HG03139 (cell line): Measurements from ENCODE around the gene PTPN11.
"Not testable (repeated sequence)": the region's sequence is repeated elsewhere in the genome, so short reads cannot be mapped to it uniquely, and the experiment has no call there.

Experiments used
- ATAC-seq: cut with Tn5 transposase; IDR thresholded peaks from one replicate; pipeline ENCODE4 v1.9.1; 2021; ENCODE audit not compliant: unreplicated experiment

PTPN11 gene

DNA sequence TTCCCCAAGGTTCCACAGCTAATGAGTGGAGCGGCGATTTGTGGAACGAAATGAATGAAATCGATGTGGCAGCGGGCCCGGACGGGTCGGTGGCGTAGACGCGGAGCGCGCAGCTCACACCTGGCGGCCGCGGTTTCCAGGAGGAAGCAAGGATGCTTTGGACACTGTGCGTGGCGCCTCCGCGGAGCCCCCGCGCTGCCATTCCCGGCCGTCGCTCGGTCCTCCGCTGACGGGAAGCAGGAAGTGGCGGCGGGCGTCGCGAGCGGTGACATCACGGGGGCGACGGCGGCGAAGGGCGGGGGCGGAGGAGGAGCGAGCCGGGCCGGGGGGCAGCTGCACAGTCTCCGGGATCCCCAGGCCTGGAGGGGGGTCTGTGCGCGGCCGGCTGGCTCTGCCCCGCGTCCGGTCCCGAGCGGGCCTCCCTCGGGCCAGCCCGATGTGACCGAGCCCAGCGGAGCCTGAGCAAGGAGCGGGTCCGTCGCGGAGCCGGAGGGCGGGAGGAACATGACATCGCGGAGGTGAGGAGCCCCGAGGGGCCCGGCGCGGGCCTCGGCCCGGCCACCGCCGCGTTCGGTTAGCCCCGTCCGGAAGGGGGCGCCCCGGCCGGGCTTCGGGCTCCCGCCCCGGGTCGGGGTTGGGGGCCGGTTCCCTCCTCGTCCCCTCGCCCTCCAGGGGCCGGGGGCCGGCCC lies at the start of gene PTPN11:
PTPN11 (plus strand) TSS at position 340 of the 689 bp plus-strand sequence; CDS start at position 505, 165 bp downstream.
- peak; percentile 74 for ATAC-seq

DNA sequence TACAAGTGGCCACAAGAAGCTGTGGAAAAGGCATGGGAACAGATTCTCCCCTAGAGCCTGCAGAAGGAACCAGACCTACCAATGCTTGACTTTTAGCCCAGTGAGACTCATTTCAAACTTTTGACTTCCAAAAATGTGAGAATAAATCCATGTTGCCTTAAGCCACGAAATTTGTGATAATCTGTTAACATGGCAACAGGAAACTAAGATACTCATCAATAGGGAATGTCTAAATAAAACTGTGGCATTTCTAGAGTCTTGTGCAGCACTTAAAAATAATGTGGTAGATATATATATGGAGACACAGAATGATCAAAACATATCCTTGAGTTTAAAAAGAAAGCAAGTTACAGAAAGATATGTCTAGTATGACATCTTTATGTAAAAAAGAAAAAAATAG lies 48.5 kb upstream of the PTPN11 start:
- no peak for ATAC-seq

DNA sequence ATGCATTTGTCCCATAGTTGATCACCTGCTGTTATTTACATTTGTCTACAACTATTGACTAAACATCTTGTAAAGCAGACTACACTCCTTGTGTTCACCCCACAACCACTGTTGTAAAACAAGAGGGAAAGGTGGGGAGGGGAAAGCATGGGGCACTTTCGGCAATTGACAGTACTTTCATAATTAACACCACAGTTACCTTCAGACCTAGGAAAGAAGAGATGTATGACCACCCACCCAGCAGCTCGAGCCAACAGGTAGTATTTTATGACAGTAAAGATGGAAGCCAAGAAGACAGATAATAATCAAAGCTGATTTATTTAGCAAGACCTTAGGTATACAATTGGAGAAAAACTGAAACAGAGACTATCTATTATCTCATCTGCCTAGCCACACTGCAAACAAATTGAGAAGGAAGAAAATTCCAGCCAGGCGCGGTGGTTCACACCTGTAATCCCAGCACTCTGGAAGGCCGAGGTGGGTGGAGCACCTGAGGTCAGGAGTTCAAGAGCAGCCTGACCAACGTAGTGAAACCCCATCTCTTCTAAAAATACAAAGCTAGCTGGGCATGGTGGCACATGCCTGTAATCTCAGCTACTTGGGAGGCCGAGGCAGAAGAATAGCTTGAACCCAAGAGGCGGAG lies 47.8 kb upstream of the PTPN11 start:
- ATAC-seq: no peak

DNA sequence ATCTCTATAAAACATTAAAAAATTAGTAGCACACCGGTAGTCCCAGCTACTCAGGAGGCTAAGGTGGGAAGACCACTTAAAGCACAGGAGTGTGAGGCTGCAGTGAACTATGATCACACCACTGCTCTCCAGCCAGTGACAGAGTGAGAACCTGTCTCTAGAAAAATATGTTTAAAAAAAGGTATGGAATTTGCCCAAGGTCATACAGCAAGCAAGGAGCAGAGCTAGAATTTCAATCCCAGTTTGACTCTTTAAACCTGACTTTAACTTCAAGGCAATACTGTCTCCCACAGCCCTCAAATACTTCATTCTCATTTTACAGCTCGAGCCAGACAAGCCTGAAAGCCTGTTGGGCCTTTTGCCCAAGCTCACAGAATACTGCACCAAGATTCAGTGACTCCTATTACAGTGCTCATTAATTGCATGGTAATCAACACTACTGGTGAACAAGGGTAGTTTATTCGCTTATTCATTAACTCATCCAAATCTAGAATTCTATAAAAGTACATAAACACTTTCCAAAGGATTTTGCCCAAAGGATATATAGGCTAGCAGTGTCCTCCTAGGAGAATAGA lies 44.5 kb upstream of the PTPN11 start:
- no peak for ATAC-seq

DNA sequence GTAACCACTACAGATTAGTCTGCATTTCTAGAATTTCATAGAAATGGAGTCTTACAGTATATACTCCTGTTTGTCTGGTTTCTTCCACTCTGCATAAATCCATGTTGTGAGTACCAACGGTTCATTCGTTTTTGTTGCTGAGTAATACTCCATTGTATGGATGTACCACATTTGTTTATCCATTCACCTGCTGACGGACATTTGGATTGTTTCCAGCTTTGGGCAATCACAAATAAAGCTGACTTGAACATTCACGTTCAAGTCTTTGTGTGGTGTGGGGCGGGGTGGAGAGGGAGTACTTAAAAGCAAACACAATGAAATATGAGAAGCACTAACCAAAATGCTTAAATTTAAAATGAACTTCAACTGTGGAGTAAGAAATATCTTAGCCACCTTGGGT lies 43.6 kb upstream of the PTPN11 start:
- ATAC-seq: no peak

DNA sequence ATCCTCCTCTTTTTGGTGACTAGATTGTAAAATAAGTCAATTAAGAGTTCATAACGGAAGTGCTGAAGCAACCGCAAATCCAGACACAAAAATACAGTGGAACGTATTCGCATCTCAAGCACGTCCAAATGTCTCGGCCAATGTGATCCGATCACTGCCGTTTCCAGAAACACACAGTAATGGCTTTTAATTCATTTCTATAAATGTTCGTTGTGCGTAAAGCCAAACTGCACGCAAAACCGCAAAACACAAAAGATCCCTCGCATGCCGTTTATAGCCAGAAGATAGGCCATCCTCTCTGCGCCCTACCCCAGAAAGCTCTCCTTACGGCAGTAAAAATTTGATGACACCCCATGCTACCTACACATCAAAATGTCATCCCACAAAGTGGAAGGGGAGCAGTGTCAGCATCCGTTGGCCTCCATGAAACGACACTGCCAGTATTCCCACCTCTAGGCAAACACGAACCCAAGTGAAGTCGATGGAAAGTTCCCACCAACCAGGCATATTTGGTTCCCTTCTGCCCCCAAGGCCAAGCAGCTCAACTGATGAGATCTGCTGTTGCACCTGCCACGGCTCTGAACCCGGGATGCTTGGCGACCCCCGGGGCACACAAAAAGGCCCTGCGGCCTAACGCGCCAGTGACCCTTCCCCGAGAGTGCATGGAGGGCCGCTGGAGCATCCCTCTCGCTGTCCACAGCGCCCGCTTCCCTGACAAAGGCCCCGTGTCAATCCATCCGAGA lies 37.9 kb upstream of the PTPN11 start:
- no peak for ATAC-seq

DNA sequence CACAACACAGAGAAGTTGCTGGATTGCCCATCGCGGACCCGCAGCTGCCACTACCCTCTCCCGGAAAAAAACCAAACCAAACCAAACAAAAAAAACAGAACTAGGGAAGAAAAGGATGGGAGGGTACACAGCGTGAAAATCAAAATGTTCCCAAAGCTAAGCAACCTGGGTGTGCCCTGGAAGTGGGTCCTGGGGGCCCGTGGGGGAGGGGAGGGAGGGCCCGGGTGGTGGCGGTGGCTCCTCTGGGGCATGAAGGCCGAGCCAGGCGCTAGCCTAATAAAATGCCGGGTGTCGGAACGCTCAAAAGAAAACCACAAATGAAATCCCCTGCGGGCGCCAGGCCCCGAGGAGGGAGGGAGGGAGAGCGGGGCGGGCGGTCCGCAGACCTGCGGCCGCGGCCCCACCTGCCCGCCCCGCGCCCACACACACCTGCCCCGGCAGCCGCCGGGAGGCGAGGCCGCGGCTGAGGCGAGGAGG lies 37.3 kb upstream of the PTPN11 start:
- ATAC-seq: peak; percentile 40

DNA sequence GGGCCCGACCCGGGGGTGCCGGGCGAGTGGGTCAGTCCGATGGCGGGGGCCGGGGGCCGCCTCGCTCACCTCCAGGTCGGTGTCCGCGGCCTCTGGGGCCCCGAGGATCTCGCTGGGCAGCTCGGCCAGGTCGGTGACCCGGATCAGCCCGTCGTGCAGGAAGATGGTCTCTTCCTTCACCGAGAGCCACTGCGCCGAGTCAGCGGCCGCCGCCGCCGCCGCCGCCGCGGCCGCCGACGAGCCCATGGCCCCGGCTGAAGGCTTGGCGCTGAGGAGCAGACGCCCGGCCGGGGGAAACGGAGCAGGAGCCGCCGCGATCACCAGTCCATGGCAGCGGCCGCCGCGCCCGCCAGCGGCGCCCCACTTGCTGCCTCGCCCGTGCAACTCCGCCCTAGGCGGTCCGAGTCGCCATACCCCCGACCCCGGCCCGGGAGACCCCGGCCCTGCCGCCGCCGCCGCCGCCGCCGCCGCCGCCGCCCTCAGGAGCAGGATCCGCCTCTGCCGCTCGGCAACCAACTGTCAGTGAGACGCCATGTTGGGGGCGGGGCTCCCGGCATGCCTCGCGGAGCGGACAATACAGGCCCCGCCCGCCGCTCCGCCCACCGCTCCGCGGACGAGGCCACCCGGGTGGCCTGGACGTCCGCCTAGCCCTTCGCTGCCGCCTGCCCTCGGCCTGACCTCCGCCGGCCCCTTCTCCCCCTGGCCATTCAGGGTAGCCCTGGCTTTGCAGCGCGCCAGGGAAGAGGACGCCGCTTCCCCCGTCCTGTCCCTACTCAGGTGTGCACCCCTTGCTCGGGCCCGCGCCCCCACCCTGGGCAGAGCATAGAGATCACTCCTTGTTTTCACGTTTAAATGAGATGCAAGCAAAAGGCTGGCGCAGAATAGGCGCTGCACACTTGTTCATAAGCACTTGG lies 36.6 kb upstream of the PTPN11 start, which contains the start of gene HECTD4:
HECTD4 (minus strand) TSS at position 549 of the 914 bp plus-strand sequence; CDS start at position 246, 303 bp downstream.
- ATAC-seq: peak; percentile 79

DNA sequence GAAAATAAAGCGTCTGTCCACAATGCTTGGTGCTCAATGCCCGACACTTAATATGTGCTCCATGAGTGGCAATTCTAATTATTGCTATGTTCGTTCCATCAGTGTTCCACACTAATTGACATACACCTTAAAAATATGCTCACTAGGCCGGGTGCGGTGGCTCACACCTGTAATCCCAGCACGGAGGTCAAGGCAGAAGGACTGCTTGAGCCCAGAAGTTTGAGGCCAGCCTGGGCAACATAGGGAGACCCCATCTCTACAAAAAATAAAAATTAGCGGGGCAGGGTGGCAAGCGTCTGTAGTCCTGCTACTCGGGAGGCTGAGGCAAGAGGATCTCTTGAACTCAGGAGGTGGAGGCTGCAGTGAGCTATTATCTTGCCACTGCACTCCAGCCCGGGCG lies 35.9 kb upstream of the PTPN11 start:
- no peak for ATAC-seq

DNA sequence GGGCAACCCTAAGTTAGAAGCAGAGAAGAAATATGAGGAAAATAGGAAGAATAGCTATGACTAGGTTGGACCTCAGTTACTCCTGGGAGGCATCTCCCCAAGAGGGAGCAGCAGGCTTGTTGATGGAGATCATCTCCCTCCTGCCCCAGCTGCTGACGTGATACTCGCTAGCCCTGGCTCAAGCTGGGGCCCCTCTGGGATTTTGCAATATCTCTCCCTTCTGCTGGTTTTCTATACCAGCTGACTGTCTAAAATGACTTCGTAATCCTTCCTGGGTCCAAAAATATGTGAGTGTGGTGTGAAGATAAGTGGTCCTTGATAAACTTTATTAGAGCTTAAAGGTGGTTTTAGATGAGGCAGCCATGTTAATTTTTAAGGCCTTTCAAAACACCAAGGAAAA lies 32.0 kb upstream of the PTPN11 start:
- ATAC-seq: no peak

DNA sequence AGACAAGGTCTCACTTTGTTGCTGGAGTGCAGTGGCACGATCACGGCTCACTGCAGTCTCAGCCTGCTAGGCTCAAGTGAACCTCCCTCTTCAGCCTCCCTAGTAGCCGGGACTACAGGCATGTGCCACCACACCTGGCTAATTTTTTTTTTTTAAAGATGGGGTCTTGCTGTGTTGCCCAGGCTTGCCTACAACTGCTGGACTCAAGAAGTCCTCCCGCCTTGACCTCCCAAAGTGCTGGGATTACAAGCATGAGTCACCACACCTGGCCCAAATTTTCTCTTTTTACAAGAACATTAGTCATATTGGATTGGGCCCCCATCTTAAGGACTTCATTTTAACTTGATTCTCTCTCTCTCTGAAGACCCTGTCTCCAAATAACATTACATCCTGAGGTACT lies 29.5 kb upstream of the PTPN11 start:
- no peak for ATAC-seq

DNA sequence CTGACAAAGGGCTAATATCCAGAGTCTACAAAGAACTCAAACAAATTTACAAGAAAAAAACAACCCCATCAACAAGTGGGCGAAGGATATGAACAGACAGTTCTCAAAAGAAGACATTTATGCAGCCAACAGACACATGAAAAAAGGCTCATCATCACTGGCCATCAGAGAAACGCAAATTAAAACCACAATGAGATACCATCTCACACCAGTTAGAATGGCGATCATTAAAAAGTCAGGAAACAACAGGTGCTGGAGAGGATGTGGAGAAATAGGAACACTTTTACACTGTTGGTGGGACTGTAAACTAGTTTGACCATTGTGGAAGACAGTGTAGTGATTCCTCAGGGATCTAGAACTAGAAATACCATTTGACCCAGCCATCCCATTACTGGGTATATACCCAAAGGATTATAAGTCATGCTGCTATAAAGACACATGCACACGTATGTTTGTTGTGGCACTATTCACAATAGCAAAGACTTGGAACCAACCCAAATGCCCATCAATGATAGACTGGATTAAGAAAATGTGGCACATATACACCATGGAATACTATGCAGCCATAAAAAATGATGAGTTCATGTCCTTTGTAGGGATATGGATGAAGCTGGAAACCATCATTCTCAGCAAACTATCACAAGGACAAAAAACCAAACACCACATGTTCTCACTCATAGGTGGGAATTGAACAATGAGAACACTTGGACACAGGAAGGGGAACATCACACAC lies 28.7 kb upstream of the PTPN11 start:
- ATAC-seq: not testable (repeated sequence)

DNA sequence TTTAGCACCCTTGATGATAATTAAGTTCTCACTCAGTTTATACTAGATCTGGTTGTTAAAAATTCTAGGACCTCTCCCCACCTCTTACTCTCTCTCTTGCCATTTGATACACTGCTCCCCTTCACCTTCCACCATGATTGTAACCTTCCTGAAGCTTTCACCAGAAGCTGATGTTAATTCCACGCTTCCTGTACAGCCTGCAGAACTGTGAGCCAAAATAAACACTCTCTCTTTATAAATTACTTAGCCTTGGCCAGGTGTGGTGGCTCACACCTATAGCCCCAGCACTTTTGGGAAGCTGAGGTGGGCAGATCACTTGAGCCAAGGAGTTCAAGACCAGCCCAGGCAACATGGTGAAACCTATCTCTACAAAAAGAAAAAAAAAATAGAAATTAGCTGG lies 25.4 kb upstream of the PTPN11 start:
- ATAC-seq: no peak

DNA sequence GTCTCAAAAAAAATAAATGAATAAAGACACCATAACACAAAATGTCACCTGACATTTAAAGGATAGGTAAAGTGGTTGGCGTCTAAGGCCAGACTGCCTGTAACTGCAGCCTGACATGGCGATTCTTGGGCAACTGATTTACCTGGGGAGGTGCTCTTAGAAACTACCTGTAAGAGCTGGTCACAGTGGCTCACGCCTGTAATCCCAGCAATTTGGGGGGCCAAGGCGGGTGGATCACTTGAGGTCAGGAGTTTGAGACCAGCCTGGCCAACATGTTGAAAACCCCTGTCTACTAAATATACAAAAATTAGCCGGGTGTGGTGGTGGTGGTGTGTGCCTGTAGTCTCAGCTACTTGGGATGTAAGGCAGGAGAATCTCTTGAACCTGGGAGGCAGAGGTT lies 17.7 kb upstream of the PTPN11 start:
- no peak for ATAC-seq

DNA sequence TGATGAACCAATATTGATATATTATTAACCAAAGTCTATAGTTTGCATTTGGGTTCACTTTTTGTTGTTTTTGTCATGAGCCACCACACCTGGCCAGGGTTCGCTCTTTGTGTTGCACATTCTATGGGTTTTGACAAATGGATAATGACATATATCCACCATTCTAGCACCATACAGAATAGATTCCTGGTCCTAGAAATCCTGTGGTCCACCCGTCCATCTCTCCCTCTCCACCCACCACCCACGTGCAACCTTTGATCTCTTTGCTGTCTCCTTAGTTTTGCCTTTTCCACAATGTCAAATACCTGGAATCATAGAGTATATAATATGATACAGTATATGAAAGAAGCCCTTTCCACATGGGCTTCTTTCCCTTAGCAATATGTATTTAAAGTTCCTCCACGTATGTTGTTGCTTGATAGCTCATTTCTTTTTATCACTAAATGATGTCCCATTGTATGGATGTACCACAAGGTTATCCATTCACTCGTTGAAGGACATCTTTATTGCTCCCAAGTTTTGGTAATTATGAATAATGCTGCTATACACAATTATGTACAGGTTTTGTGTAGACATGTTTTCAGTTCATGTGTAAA lies 16.7 kb upstream of the PTPN11 start:
- ATAC-seq: no peak

DNA sequence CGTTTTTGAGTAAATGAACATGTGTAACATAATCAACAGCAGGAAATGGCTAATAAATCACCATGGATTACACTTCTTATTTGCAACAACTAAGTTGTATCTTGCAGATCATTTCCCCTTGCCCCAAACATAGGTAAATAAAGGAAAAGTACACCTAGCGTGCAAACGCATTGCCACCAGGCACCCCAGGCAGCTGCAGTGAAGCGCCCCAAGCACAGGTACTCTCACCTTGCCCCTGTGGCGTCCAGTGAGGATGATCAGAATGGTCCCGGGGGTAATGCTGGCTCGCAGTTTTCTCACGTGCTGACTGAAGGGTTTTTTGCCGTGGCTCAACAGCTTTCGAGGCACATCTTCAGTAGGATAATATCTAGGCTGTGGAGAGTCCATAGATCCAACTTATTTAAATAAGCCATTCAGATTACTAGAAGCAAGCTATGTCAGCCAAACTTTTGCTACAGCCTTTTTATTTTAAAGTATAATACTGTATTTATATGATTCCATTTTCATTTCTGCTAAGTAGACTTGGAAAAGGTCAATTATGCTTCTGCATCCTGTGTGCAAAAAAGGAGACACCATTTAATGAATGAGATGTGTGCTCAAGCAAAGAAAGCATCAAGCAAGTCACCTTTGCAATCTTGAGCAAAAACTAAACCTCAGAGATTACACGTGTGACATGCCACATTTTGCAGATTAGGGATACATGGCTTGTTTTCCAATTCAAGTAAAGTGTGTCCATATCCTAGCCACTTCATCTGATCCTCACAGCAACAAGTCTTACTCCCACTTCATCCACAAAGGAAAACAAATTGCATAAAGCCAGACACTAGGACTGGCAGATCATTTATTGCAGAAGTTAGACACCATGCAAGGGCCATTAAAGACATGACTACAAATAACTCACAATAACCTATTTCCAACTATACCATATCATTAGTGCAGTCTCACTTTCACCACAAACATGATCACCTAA lies 11.9 kb upstream of the PTPN11 start:
- no peak for ATAC-seq

DNA sequence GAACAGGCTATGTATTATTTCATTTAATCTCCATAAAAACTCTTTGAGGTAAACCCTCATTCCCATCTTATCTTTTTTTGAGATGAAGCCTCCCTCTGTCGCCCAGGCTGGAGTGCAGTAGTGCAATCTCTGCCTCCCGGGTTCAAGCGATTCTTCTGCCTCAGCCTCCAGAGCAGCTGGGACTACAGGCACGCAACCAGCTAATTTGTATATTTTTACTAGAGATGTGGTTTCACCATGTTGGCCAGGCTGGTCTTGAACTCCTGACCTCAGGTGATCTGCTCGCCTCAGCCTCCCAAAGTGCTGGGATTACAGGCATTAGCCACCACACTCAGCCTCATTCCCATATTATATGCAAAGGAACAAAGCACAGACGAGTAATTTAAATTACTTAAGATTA lies 11.1 kb upstream of the PTPN11 start:
- ATAC-seq: not testable (repeated sequence)

DNA sequence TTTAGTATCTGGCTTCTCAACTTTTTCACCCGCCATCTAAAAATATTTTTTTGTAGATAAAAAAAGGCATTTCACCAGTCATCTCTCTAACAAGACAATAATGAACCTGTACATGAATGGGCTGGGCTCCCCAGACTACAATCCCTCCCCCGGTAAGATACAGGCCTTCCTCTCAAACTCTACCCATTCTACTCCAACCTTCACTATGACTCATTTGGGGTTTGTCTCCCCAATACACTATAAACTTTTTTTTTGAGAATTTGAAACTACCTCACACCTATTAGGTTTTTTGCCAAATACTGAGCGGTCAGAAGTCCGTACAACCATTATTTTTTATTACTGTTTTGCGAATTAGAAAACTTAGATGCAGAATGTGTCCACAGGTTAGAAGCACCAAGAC lies 10.1 kb upstream of the PTPN11 start:
- no peak for ATAC-seq
